C4-2B (cell line): ENCODE results near the gene SNTG2.

ENCODE experiments used
- ZFX ChIP-seq: fragments of 450-650 bp; IDR thresholded peaks from 2 replicates; pipeline ENCODE4 v1.6.1; 2017
- TF ChIP-seq, protein P1 (sequence below): fragments of 450-650 bp; conservative IDR thresholded peaks from 2 replicates; pipeline ENCODE4 v1.5.1; 2017; ENCODE audit warnings: mild to moderate bottlenecking

DNA sequence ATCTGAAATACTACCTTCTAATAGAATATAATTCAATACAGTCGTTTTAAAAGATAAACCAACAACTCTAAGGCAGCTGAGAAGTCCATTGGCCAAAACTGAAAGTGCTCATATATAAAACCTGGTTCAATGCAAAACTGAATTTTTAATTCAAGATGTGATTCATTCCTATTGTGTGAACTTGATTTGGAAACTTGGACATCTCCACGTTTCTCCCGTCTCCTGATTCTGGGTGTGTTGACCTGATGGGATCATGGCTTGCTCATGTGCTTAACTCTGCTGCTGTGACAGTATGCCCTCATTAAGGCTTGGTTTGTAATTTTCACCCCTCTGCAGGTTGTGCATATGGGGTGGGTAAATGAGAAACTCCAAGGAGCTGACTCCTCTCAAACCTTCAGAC, 296.3 kb downstream of the SNTG2 start:
- TF ChIP-seq, protein P1, sequence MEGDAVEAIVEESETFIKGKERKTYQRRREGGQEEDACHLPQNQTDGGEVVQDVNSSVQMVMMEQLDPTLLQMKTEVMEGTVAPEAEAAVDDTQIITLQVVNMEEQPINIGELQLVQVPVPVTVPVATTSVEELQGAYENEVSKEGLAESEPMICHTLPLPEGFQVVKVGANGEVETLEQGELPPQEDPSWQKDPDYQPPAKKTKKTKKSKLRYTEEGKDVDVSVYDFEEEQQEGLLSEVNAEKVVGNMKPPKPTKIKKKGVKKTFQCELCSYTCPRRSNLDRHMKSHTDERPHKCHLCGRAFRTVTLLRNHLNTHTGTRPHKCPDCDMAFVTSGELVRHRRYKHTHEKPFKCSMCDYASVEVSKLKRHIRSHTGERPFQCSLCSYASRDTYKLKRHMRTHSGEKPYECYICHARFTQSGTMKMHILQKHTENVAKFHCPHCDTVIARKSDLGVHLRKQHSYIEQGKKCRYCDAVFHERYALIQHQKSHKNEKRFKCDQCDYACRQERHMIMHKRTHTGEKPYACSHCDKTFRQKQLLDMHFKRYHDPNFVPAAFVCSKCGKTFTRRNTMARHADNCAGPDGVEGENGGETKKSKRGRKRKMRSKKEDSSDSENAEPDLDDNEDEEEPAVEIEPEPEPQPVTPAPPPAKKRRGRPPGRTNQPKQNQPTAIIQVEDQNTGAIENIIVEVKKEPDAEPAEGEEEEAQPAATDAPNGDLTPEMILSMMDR = no peak
- no peak for TF ChIP-seq ZFX
